Measurements from ENCODE around the gene MLLT6.

MLLT6 gene

GRCh38 chr17:38761612-38762011, 56.5 kb downstream of the MLLT6 start:
- no peak for DNase-seq (ENCODE audit: low read depth in 2 of 3, low spot score in 2 of 3)

GRCh38 chr17:38762231-38762630, 57.2 kb downstream of the MLLT6 start:
- DNase-seq (ENCODE audit: low read depth in 2 of 3, low spot score in 2 of 3): no peak

- no peak for DNase-seq (ENCODE audit: low read depth in 2 of 3, low spot score in 2 of 3)
Measured at GRCh38 chr17:38766341-38766740, 61.3 kb downstream of the MLLT6 start.

- no peak for DNase-seq (ENCODE audit: low read depth in 2 of 3, low spot score in 2 of 3)
Measured at GRCh38 chr17:38768417-38768816, 63.3 kb downstream of the MLLT6 start.

GRCh38 chr17:38773258-38773657, 68.2 kb downstream of the MLLT6 start:
- DNase-seq (ENCODE audit: low read depth in 2 of 3, low spot score in 2 of 3): no peak

GRCh38 chr17:38777641-38778250, 72.7 kb downstream of the MLLT6 start:
- DNase-seq (ENCODE audit: low read depth in 2 of 3, low spot score in 2 of 3): no peak
